ENCODE measurements around the gene ZNF132. TPM values are rescaled to one million over a fixed set of nuclear protein-coding genes. Genes with fewer than 3 reads are reported as not detected.
A peak's percentile ranks its signal among the peaks of the same experiment; 100 is the strongest.

The ZNF132 gene
- total RNA-seq, 1 experiment from 2014 or later, result 2.6 TPM

DNA sequence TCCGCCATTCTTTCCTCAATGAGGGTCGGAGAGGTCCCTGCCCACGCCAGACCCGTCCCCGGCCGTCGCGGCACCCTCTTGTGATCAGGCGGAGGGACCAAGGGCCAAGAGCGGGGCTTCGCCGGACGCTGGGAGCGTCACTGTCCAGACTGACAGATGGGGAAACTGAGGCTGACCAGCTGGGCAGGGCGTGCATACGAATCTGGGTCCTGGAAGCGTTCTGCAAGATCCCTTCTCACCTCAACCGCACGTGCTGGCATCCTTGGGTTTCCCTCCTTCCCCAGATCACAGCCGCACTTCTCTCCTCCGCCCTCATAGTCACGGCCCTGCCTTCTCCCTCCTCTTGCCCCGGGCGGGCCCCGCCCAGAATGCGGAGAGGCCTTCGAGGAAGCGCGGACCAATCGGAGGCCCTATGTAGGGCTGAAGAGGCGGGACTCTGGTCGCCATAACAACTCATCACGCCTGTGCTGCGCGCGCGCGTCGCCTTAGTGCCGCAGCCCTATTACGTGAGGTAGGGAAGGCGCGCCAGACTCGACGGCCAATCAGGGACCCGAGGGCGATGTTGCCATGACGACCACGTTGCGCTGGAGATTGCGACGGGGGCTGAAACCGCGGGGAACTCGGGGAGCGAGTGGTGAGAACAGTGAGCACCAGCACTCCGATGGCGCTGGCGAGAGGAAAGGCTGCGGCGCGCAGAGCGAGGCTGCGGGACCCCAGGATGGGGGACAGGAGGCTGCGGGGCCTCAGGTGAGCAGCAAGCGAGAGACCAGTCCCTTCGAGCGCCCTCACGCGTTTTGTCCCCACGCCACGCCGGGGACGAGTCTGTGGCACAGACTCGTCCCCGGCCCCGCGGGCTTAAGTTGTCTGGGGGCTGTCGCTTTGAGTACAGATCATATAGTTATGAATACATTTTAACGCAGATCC lies 38.8 kb downstream of the ZNF132 start:
- POLR2A ChIA-PET, result no interaction called here
- peak; percentile 89 for TF ChIP-seq SP1 (CRISPR knock-in tag; conservative IDR thresholded peaks at IDR 0.05)
- TF ChIP-seq JAZF1 (CRISPR knock-in tag; IDR thresholded peaks at IDR 0.05), result no peak
- no peak for TF ChIP-seq ZNF532 (CRISPR knock-in tag; IDR thresholded peaks at IDR 0.05; ENCODE audit: borderline replicate concordance)
- TF ChIP-seq ZNF671 (CRISPR knock-in tag; IDR thresholded peaks at IDR 0.05), result no peak
- no peak for TF ChIP-seq ZNF281 (CRISPR knock-in tag; IDR thresholded peaks at IDR 0.05)
- TF ChIP-seq, protein P1, sequence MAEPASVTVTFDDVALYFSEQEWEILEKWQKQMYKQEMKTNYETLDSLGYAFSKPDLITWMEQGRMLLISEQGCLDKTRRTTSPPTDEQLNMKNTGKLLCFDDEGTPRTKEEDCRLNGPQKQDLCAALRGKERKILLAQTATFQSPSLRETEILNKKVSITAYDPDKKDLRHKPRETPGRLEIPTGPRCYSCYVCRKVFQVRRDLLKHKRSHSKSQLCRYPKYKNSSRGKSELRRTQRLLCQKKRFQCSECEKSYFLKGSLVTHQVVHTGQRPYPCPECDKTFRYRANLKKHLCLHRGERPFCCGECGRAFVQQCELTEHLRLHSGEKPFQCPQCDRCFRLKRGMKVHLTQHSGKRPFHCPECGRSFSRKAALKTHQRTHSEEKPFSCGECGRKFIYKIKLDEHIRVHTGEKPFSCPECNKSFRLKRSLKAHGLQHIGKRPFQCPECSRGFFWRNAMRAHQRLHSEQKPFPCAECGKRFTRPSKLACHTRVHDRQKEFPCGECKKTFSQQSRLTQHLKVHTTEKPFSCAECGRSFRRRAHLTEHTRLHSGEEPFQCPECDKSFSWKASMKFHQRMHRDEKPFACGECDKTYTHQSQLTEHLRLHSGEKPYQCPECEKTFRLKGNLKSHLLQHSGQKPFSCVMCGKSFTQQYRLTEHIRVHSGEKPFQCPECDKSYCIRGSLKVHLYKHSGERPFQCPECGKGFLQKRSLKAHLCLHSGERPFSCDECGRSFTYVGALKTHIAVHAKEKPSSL (CRISPR knock-in tag; conservative IDR thresholded peaks at IDR 0.05), result no peak
- TF ChIP-seq, protein P2, sequence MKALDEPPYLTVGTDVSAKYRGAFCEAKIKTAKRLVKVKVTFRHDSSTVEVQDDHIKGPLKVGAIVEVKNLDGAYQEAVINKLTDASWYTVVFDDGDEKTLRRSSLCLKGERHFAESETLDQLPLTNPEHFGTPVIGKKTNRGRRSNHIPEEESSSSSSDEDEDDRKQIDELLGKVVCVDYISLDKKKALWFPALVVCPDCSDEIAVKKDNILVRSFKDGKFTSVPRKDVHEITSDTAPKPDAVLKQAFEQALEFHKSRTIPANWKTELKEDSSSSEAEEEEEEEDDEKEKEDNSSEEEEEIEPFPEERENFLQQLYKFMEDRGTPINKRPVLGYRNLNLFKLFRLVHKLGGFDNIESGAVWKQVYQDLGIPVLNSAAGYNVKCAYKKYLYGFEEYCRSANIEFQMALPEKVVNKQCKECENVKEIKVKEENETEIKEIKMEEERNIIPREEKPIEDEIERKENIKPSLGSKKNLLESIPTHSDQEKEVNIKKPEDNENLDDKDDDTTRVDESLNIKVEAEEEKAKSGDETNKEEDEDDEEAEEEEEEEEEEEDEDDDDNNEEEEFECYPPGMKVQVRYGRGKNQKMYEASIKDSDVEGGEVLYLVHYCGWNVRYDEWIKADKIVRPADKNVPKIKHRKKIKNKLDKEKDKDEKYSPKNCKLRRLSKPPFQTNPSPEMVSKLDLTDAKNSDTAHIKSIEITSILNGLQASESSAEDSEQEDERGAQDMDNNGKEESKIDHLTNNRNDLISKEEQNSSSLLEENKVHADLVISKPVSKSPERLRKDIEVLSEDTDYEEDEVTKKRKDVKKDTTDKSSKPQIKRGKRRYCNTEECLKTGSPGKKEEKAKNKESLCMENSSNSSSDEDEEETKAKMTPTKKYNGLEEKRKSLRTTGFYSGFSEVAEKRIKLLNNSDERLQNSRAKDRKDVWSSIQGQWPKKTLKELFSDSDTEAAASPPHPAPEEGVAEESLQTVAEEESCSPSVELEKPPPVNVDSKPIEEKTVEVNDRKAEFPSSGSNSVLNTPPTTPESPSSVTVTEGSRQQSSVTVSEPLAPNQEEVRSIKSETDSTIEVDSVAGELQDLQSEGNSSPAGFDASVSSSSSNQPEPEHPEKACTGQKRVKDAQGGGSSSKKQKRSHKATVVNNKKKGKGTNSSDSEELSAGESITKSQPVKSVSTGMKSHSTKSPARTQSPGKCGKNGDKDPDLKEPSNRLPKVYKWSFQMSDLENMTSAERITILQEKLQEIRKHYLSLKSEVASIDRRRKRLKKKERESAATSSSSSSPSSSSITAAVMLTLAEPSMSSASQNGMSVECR (CRISPR knock-in tag; IDR thresholded peaks at IDR 0.05; ENCODE audit: borderline replicate concordance), result peak; percentile 41; the same call in 1 of the 2 replicates
- TF ChIP-seq ZNF416 (CRISPR knock-in tag; IDR thresholded peaks at IDR 0.05), result no peak
- TF ChIP-seq E2F1 (CRISPR knock-in tag; IDR thresholded peaks at IDR 0.05), result no peak; the same call in 1 of the 2 replicates
- TF ChIP-seq, protein P3, sequence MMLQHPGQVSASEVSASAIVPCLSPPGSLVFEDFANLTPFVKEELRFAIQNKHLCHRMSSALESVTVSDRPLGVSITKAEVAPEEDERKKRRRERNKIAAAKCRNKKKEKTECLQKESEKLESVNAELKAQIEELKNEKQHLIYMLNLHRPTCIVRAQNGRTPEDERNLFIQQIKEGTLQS (CRISPR knock-in tag; conservative IDR thresholded peaks at IDR 0.05), result no peak
- no peak for TF ChIP-seq KAT7 (CRISPR knock-in tag; IDR thresholded peaks at IDR 0.05; ENCODE audit: borderline replicate concordance)
- TF ChIP-seq ZNF232 (CRISPR knock-in tag; IDR thresholded peaks at IDR 0.05), result 0 out of 2 replicates have a peak, but pooled peaks have one; percentile 2
- TF ChIP-seq MAX (CRISPR knock-in tag; IDR thresholded peaks at IDR 0.05), result peak; percentile 92
- no peak for TF ChIP-seq NR1H2 (CRISPR knock-in tag; IDR thresholded peaks at IDR 0.05)
- TF ChIP-seq ZNF121 (CRISPR knock-in tag; IDR thresholded peaks at IDR 0.05), result no peak
- no peak for TF ChIP-seq EMX1 (CRISPR knock-in tag; IDR thresholded peaks at IDR 0.05)
- no peak for TF ChIP-seq ZNF138 (CRISPR knock-in tag; conservative IDR thresholded peaks at IDR 0.05)
- TF ChIP-seq JUN (CRISPR knock-in tag; IDR thresholded peaks at IDR 0.05), result no peak
- no peak for TF ChIP-seq ELF4 (CRISPR knock-in tag; IDR thresholded peaks at IDR 0.05; ENCODE audit: low read depth)
- TF ChIP-seq USF2 (CRISPR knock-in tag; IDR thresholded peaks at IDR 0.05), result no peak

More for the DNA sequence above, 38.8 kb downstream of the ZNF132 start:
- DNase-seq (ENCODE audit: low spot score), result peak; percentile 99
- Mint-ChIP-seq H3K4me1 (peaks cover 9% of the 10 kb centered on the region), H3K9me3 (no peaks in the 10 kb centered on the region), H3K4me3 (peak overlapping the region; percentile 83), H3K27me3 (ENCODE audit: low read depth) (peaks cover 33% of the 10 kb centered on the region), H3K27ac (peak overlapping the region; percentile 53; the same call in 1 of the 2 replicates), H3K36me3 (peaks cover 4% of the 10 kb centered on the region; the same call in 1 of the 2 replicates)
- CTCF ChIA-PET, result no interaction called here
- peak; percentile 95 for ATAC-seq
